Prostate gland (tissue), 2 donors: ENCODE data around the gene STK4.

Experiments used
- POLR2A ChIP-seq: fragments of 450-650 bp; IDR thresholded peaks from one replicate; pipeline ENCODE4 v1.6.1; 2016; ENCODE audit warnings: antibody characterized with exemption, mild to moderate bottlenecking
- TF ChIP-seq, protein P1 (sequence below), 4 experiments: fragments of 200-600 bp in 2 of 4; fragments of 450-650 bp in 2 of 4; sonication (generic) in 2 of 4; IDR thresholded peaks; 1 replicate in 3 of 4; 2 replicates in 1 of 4; pipeline ENCODE4 v1.5.1; 2016 to 2019; ENCODE audit warnings: antibody characterized with exemption in 4 of 4, mild to moderate bottlenecking in 2 of 4, moderate library complexity in 2 of 4

DNA sequence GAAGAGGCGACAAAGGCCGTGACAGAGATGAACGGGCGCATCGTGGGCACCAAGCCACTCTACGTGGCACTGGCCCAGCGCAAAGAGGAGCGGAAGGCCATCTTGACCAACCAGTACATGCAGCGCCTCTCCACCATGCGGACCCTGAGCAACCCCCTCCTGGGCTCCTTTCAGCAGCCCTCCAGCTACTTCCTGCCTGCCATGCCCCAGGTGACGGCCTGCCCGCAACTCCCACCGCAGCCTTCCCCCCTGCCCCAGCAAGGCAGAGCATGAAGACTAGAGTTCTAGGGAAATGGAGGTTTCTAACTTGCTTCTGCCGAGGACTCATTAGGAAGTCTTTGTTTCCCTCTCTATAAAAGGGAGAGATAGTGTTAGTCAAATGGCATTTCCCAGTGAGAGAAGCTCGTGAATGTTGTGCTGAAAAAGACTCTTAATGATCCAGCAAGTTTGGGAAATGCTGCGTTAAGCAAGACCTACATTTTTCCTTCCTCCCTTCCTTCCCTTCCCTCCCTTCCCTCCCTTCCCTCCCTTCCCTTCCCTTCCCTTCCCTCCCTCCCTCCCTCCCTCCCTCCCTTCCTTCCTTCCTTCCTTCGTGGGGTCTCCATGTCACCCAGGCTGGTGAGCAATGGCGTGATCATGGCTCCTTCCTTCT, 35.7 kb upstream of the STK4 start:
- TF ChIP-seq, protein P1, sequence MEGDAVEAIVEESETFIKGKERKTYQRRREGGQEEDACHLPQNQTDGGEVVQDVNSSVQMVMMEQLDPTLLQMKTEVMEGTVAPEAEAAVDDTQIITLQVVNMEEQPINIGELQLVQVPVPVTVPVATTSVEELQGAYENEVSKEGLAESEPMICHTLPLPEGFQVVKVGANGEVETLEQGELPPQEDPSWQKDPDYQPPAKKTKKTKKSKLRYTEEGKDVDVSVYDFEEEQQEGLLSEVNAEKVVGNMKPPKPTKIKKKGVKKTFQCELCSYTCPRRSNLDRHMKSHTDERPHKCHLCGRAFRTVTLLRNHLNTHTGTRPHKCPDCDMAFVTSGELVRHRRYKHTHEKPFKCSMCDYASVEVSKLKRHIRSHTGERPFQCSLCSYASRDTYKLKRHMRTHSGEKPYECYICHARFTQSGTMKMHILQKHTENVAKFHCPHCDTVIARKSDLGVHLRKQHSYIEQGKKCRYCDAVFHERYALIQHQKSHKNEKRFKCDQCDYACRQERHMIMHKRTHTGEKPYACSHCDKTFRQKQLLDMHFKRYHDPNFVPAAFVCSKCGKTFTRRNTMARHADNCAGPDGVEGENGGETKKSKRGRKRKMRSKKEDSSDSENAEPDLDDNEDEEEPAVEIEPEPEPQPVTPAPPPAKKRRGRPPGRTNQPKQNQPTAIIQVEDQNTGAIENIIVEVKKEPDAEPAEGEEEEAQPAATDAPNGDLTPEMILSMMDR (IDR thresholded peaks at IDR 0.05): no peak
- TF ChIP-seq POLR2A: no peak
